HCT116 (cell line): ENCODE measurements around the gene BCL6. TPM values are rescaled to one million over a fixed set of nuclear protein-coding genes. Genes with fewer than 3 reads are reported as not detected.

Experiments used
- ATAC-seq: fragments of 200-7000 bp; cut with Tn5 transposase; 2 replicates; pipeline ENCODE4 v1.9.1; 2020; ENCODE audit warnings: mild to moderate bottlenecking, moderate library complexity
- BruUV-seq: library from RNA; stranded (reverse); fragments of 400-500 nt; replicated peaks from 2 replicates; lab custom pipeline; 2021; lab: Mats Ljungman, UMichigan
- CTCF ChIA-PET: fragments of 300-600 bp; sonication (Branson Sonifier 250); formaldehyde crosslinking; loops from one replicate; lab custom pipeline; 2021; ENCODE audit warnings: antibody characterized with exemption; lab: Charles Lee
- POLR2A ChIA-PET: fragments of 300-600, 350-600 bp; sonication (Branson Sonifier 250); formaldehyde crosslinking; loops from one replicate; lab custom pipeline; 2021; ENCODE audit warnings: antibody characterized with exemption; lab: Charles Lee
- RAD21 ChIA-PET, 2 experiments: fragments of 300-600 bp; sonication (Branson Sonifier 250); formaldehyde crosslinking; loops; one replicate each; lab custom pipeline; 2023; ENCODE audit warnings: low total read pairs in 2 of 2; ENCODE audit not compliant: uncharacterized antibody in 2 of 2, unreplicated experiment in 2 of 2, low non-redundant PET in 1 of 2; lab: Charles Lee
- DNase-seq: peaks from one replicate; pipeline ENCODE4 v3.0.0-alpha.2; 2010; ENCODE audit warnings: low read depth, low spot score
- H2AFZ ChIP-seq: fragments of 200-600 bp; shearing (Covaris generic), sonication (generic); 2 replicates; pipeline ENCODE4 v1.6.1; 2017; ENCODE audit warnings: low read depth, mixed run types, mixed read lengths, antibody characterized with exemption, low read length; ENCODE audit not compliant: poor library complexity, severe bottlenecking
- H3K27ac ChIP-seq: 2 replicates; pipeline ENCODE4 v1.5.1; 2012; ENCODE audit warnings: low read depth, low read length
- H3K27me3 ChIP-seq: fragments of 200-600 bp; sonication (generic); 2 replicates; pipeline ENCODE4 v1.6.1; 2016; ENCODE audit warnings: mixed run types, low read length, mixed read lengths; ENCODE audit not compliant: insufficient read depth
- H3K36me3 ChIP-seq, 2 experiments: fragments of 200-500 bp in 1 of 2; fragments of 200-600 bp in 1 of 2; sonication (Bioruptor generic) in 1 of 2; sonication (generic) in 1 of 2; 2 replicates each; pipeline versions ENCODE4 v1.5.1 to v1.6.1; 2014 to 2016; ENCODE audit warnings: low read length in 2 of 2, inconsistent platforms in 1 of 2, mixed read lengths in 1 of 2, mixed run types in 1 of 2; ENCODE audit not compliant: insufficient read depth in 2 of 2, control insufficient read depth in 1 of 2
- H3K4me1 ChIP-seq, 2 experiments: fragments of 200-600 bp in 1 of 2; sonication (generic) in 1 of 2; 2 replicates each; pipeline versions ENCODE4 v1.5.1 to v1.6.1; 2012 to 2017; ENCODE audit warnings: low read length in 2 of 2, inconsistent platforms in 1 of 2, mild to moderate bottlenecking in 1 of 2, mixed read lengths in 1 of 2, mixed run types in 1 of 2, moderate library complexity in 1 of 2; ENCODE audit not compliant: insufficient read depth in 2 of 2, control insufficient read depth in 1 of 2
- H3K4me2 ChIP-seq: fragments of 200-600 bp; sonication (generic); 2 replicates; pipeline ENCODE4 v1.6.1; 2017; ENCODE audit warnings: mixed run types, low read length, mixed read lengths
- H3K4me3 ChIP-seq, 2 experiments: fragments of 200-600 bp in 1 of 2; sonication (generic) in 1 of 2; replicated peaks in 1 of 2; 2 replicates each; pipeline ENCODE4 v1.5.1; 2011 to 2016; ENCODE audit warnings: low read length in 2 of 2, control low read depth in 1 of 2, low read depth in 1 of 2, mild to moderate bottlenecking in 1 of 2, mixed read lengths in 1 of 2, mixed run types in 1 of 2
- H3K79me2 ChIP-seq: fragments of 200-600 bp; sonication (generic); 2 replicates; pipeline ENCODE4 v1.6.1; 2017; ENCODE audit warnings: mild to moderate bottlenecking, mixed run types, low read length, moderate library complexity, mixed read lengths; ENCODE audit not compliant: insufficient read depth
- H3K9ac ChIP-seq: fragments of 200-600 bp; sonication (generic); 2 replicates; pipeline ENCODE4 v1.6.1; 2016; ENCODE audit warnings: low read length, mixed read lengths
- H3K9me2 ChIP-seq: fragments of 200-600 bp; sonication (generic), shearing (Covaris generic); 2 replicates; pipeline ENCODE4 v1.6.1; 2017; ENCODE audit warnings: mixed run types, mild to moderate bottlenecking, moderate library complexity; ENCODE audit not compliant: insufficient read depth
- H3K9me3 ChIP-seq, 2 experiments: fragments of 200-500 bp in 1 of 2; fragments of 200-600 bp in 1 of 2; sonication (Bioruptor generic) in 1 of 2; sonication (generic) in 1 of 2; 2 replicates each; pipeline ENCODE4 v1.6.1; 2014 to 2017; ENCODE audit warnings: low read length in 2 of 2, mixed read lengths in 2 of 2, inconsistent platforms in 1 of 2, low read depth in 1 of 2, mild to moderate bottlenecking in 1 of 2, mixed run types in 1 of 2, moderate library complexity in 1 of 2; ENCODE audit not compliant: control insufficient read depth in 1 of 2, insufficient read depth in 1 of 2
- H4K20me1 ChIP-seq: fragments of 200-600 bp; sonication (generic), shearing (Covaris generic); 2 replicates; pipeline ENCODE4 v1.6.1; 2017; ENCODE audit warnings: mixed run types, mild to moderate bottlenecking, moderate library complexity; ENCODE audit not compliant: insufficient read depth
- CBX3 ChIP-seq: IDR thresholded peaks from 2 replicates; pipeline ENCODE4 v1.6.1; 2012; ENCODE audit warnings: low read depth
- FOSL1 ChIP-seq: IDR thresholded peaks from 2 replicates; pipeline ENCODE4 v1.6.1; 2012; ENCODE audit warnings: low read depth
- JUND ChIP-seq: IDR thresholded peaks from 2 replicates; pipeline ENCODE4 v1.6.1; 2012
- POLR2A ChIP-seq: IDR thresholded peaks from 2 replicates; pipeline ENCODE4 v1.7.0; 2011; ENCODE audit warnings: borderline replicate concordance; ENCODE audit not compliant: insufficient read depth, insufficient read length; ENCODE audit errors: extremely low read depth
- RAD21 ChIP-seq: IDR thresholded peaks from 2 replicates; pipeline ENCODE4 v1.6.1; 2012; ENCODE audit warnings: low read depth, mild to moderate bottlenecking
- SIN3A ChIP-seq: IDR thresholded peaks from 2 replicates; pipeline ENCODE4 v1.6.1; 2012; ENCODE audit warnings: low read depth
- SP1 ChIP-seq: IDR thresholded peaks from 2 replicates; pipeline ENCODE4 v1.6.1; 2012; ENCODE audit warnings: low read depth
- SRF ChIP-seq: IDR thresholded peaks from 2 replicates; pipeline ENCODE4 v1.6.1; 2012; ENCODE audit warnings: low read depth
- ZFX ChIP-seq: fragments of 450-650 bp; IDR thresholded peaks from 2 replicates; pipeline ENCODE4 v1.6.1; 2017
- intact Hi-C: fragments of 100-400 bp; cut with micrococcal nuclease; formaldehyde crosslinking; loops from 2 replicates; pipeline ENCODE4 v1.10.0; 2022
- total RNA-seq: library from RNA; stranded (reverse); gene quantifications from one replicate; pipeline ENCODE4 v1.2.1, GENCODE V29; 2021; ENCODE audit not compliant: unreplicated experiment
- TF ChIP-seq, protein P1 (sequence below): IDR thresholded peaks from 2 replicates; pipeline ENCODE4 v1.6.1; 2011; ENCODE audit warnings: mild to moderate bottlenecking, low read length, moderate library complexity; ENCODE audit not compliant: insufficient replicate concordance; ENCODE audit errors: extremely low read depth
- TF ChIP-seq, protein P2 (sequence below): IDR thresholded peaks from 2 replicates; pipeline ENCODE4 v1.6.1; 2012
- TF ChIP-seq, protein P3 (sequence below): IDR thresholded peaks from 2 replicates; pipeline ENCODE4 v1.6.1; 2012
- TF ChIP-seq, protein P4 (sequence below), 3 experiments: fragments of 200-600 bp in 1 of 3; sonication (generic) in 1 of 3; IDR thresholded peaks in 2 of 3; conservative IDR thresholded peaks in 1 of 3; 2 replicates each; pipeline ENCODE4 v1.5.1; 2012 to 2017; ENCODE audit warnings: low read depth in 2 of 3, low read length in 2 of 3, antibody characterized with exemption in 1 of 3, borderline replicate concordance in 1 of 3, control low read depth in 1 of 3, mild to moderate bottlenecking in 1 of 3, mixed read lengths in 1 of 3, mixed run types in 1 of 3, moderate library complexity in 1 of 3; ENCODE audit not compliant: insufficient read depth in 1 of 3

BCL6 gene
- total RNA-seq, 1 experiment from 2014 or later = 17.5 TPM

DNA sequence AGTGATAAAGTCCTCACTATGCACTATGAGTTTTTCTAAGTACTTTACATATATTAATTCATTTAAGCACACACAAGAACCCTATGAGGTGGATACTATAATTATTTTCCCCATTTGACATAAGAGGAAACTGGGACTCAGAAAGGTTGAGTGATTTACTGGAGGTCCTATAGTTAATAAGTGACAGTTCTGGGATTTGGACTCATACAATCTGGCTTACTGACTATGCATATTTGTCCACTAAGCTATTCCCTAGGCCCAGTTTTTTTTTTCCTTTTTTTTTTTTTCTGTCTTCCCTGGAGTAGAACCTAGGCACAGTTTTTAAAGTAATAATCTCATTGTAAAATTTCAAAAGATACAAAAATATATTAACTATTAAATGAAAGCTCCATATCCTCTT lies 36.6 kb downstream of the BCL6 start:
- Histone ChIP-seq H3K4me2 (no peak overlapping the region), H3K9me3 (no peaks in the 10 kb centered on the region), H3K9me2 (no peaks in the 10 kb centered on the region), H3K36me3 (no peaks in the 10 kb centered on the region), H3K79me2 (no peaks in the 10 kb centered on the region), H3K4me1 (peaks cover 0 to 5% of the 10 kb centered on the region in 2 experiments; a peak in 2 of 4 replicates), H3K4me3 (no peak overlapping the region), H4K20me1 (no peaks in the 10 kb centered on the region), H3K9ac (no peak overlapping the region), H3K27ac (no peak overlapping the region), H3K27me3 (no peaks in the 10 kb centered on the region), H2AFZ (no peak overlapping the region)
- DNase-seq (no peak), ATAC-seq (no peak)
- no peak for TF ChIP-seq ZFX
- TF ChIP-seq, protein P1, sequence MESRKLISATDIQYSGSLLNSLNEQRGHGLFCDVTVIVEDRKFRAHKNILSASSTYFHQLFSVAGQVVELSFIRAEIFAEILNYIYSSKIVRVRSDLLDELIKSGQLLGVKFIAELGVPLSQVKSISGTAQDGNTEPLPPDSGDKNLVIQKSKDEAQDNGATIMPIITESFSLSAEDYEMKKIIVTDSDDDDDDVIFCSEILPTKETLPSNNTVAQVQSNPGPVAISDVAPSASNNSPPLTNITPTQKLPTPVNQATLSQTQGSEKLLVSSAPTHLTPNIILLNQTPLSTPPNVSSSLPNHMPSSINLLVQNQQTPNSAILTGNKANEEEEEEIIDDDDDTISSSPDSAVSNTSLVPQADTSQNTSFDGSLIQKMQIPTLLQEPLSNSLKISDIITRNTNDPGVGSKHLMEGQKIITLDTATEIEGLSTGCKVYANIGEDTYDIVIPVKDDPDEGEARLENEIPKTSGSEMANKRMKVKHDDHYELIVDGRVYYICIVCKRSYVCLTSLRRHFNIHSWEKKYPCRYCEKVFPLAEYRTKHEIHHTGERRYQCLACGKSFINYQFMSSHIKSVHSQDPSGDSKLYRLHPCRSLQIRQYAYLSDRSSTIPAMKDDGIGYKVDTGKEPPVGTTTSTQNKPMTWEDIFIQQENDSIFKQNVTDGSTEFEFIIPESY = no peak
- no peak for TF ChIP-seq CBX3
- TF ChIP-seq, protein P2, sequence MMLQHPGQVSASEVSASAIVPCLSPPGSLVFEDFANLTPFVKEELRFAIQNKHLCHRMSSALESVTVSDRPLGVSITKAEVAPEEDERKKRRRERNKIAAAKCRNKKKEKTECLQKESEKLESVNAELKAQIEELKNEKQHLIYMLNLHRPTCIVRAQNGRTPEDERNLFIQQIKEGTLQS = no peak
- no peak for TF ChIP-seq SIN3A
- TF ChIP-seq, protein P3, sequence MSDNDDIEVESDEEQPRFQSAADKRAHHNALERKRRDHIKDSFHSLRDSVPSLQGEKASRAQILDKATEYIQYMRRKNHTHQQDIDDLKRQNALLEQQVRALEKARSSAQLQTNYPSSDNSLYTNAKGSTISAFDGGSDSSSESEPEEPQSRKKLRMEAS = no peak
- TF ChIP-seq RAD21 = no peak
- no peak for TF ChIP-seq SP1
- TF ChIP-seq POLR2A = no peak
- TF ChIP-seq, protein P4, sequence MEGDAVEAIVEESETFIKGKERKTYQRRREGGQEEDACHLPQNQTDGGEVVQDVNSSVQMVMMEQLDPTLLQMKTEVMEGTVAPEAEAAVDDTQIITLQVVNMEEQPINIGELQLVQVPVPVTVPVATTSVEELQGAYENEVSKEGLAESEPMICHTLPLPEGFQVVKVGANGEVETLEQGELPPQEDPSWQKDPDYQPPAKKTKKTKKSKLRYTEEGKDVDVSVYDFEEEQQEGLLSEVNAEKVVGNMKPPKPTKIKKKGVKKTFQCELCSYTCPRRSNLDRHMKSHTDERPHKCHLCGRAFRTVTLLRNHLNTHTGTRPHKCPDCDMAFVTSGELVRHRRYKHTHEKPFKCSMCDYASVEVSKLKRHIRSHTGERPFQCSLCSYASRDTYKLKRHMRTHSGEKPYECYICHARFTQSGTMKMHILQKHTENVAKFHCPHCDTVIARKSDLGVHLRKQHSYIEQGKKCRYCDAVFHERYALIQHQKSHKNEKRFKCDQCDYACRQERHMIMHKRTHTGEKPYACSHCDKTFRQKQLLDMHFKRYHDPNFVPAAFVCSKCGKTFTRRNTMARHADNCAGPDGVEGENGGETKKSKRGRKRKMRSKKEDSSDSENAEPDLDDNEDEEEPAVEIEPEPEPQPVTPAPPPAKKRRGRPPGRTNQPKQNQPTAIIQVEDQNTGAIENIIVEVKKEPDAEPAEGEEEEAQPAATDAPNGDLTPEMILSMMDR (IDR thresholded peaks at IDR 0.05 in 2 of 3, conservative IDR thresholded peaks at IDR 0.05 in 1 of 3; ENCODE audit: borderline replicate concordance in 1 of 3, insufficient read depth in 1 of 3, low read depth in 2 of 3, low read length in 2 of 3) = no peak
- no peak for TF ChIP-seq JUND
- no peak for TF ChIP-seq FOSL1
- no peak for TF ChIP-seq SRF
- intact Hi-C loops = no loop called here
- ChIA-PET CTCF (interaction anchor here (0.6 to 2.6 kb wide), 17 partner anchors 8 to 1247 kb away, joined by 3 to 29 read pairs (median 4); no protein-coding TSS in a partner anchor), POLR2A (no interaction called here), RAD21 (interaction anchor here in 1 of 2 experiments (0.8 to 1.1 kb wide), 2 partner anchors 389 to 391 kb away, joined by 3 to 6 read pairs; no protein-coding TSS in a partner anchor)
- BruUV-seq = no TSS peak
